ACHN (cell line): ENCODE results near the gene NRG4.
"Not testable (repeated sequence)": the region's sequence is repeated elsewhere in the genome, so short reads cannot be mapped to it uniquely, and the experiment has no call there.

ENCODE experiments used
- DNase-seq: peaks from one replicate; pipeline ENCODE4 v3.0.0-alpha.2; 2015
- in situ Hi-C: cut with HindIII; loops from 2 replicates; pipeline ENCODE4 v1.10.0; 2017; ENCODE audit warnings: low sequenced_read_pairs, low pct_ligation_motif_present, low pct_unique_long_range_greater_than_20kb

Gene NRG4

GRCh38 chr15:76011627-76012551 lies at the start of gene NRG4:
Gene NRG4, minus strand, starts transcription at chr15:76012424. Its CDS starts 1,194 bp downstream, at chr15:76011230.
- in situ Hi-C loops = no loop called here
- no peak for DNase-seq

- DNase-seq = no peak
- in situ Hi-C loops = no loop called here
Observed at GRCh38 chr15:76061700-76062099, 49.5 kb upstream of the NRG4 start.

GRCh38 chr15:76060118-76060989 lies 48.1 kb upstream of the NRG4 start:
- in situ Hi-C loops = no loop called here
- no peak for DNase-seq

- DNase-seq = peak; percentile 15
- in situ Hi-C loops = no loop called here
Observed at GRCh38 chr15:76059320-76060117, 47.3 kb upstream of the NRG4 start, which contains the start of gene TMEM266. Gene TMEM266, plus strand, starts transcription at chr15:76059985. Its CDS starts 74,279 bp downstream, at chr15:76134264.

- in situ Hi-C loops = no loop called here
- no peak for DNase-seq
Observed at GRCh38 chr15:76058714-76059319, 46.6 kb upstream of the NRG4 start.

GRCh38 chr15:76057332-76058000 lies 45.2 kb upstream of the NRG4 start:
- in situ Hi-C loops = no loop called here
- peak; percentile 20 for DNase-seq

GRCh38 chr15:76056931-76057330 lies 44.7 kb upstream of the NRG4 start:
- DNase-seq = no peak
- in situ Hi-C loops = no loop called here

GRCh38 chr15:76054201-76054600 lies 42.0 kb upstream of the NRG4 start:
- DNase-seq, in situ Hi-C loops: not testable (repeated sequence)

- in situ Hi-C loops = no loop called here
- DNase-seq = no peak
Observed at GRCh38 chr15:76038512-76038911, 26.3 kb upstream of the NRG4 start.

- DNase-seq = no peak
- in situ Hi-C loops = no loop called here
Observed at GRCh38 chr15:76035593-76035992, 23.4 kb upstream of the NRG4 start.

GRCh38 chr15:76034111-76034510 lies 21.9 kb upstream of the NRG4 start:
- in situ Hi-C loops = no loop called here
- DNase-seq = no peak

- in situ Hi-C loops = no loop called here
Observed at GRCh38 chr15:76033438-76033837, 21.2 kb upstream of the NRG4 start.

GRCh38 chr15:76032046-76032445 lies 19.8 kb upstream of the NRG4 start:
- no peak for DNase-seq
- in situ Hi-C loops = no loop called here

More at GRCh38 chr15:76033438-76033837, 21.2 kb upstream of the NRG4 start:
- DNase-seq = no peak

- in situ Hi-C loops = no loop called here
- DNase-seq = no peak
Observed at GRCh38 chr15:76024021-76024768, 12.0 kb upstream of the NRG4 start.

- in situ Hi-C loops, DNase-seq: not testable (repeated sequence)
Observed at GRCh38 chr15:76013470-76013869, 1.2 kb upstream of the NRG4 start.

GRCh38 chr15:76010613-76011012 lies 1.6 kb downstream of the NRG4 start:
- in situ Hi-C loops = no loop called here
- no peak for DNase-seq
